ENCODE results near the gene PRKAR1B.

GRCh38 chr7:569071-569855, 157.8 kb downstream of the PRKAR1B start:
- TF ChIP-seq YY1 (IDR thresholded peaks at IDR 0.05; ENCODE audit: insufficient read depth, insufficient read length) (no peak), SUZ12 (IDR thresholded peaks at IDR 0.05; ENCODE audit: extremely low read depth, insufficient read depth, insufficient read length) (no peak)

All from NT2/D1 (cell line).